Measurements from ENCODE around the gene IFT27.

Gene IFT27

GRCh38 chr22:36715647-36716046 lies 60.3 kb downstream of the IFT27 start:
- DNase-seq, result no peak

- no peak for DNase-seq
These were observed 61.8 kb downstream of the IFT27 start for GRCh38 chr22:36714110-36714509.

- no peak for DNase-seq
These were observed 62.5 kb downstream of the IFT27 start for GRCh38 chr22:36713436-36713835.
